Fibroblast of lung (primary cell): ENCODE results near the gene HINFP. TPM values are rescaled to one million over a fixed set of nuclear protein-coding genes. Genes with fewer than 3 reads are reported as not detected.
A peak's percentile ranks its signal among the peaks of the same experiment; 100 is the strongest.

Experiments used
- DNase-seq, 2 donors: peaks; one replicate each; pipeline versions ENCODE4 v3.0.0 to v3.0.0-alpha.2; 2010; ENCODE audit warnings: low read depth in 2 of 2
- H2AFZ ChIP-seq: 2 replicates; pipeline ENCODE4 v1.5.1; 2012; ENCODE audit warnings: low read length, control low read depth, inconsistent platforms
- H3K27ac ChIP-seq: 2 replicates; pipeline ENCODE4 v1.5.1; 2011; ENCODE audit warnings: low read length, control low read depth; ENCODE audit not compliant: insufficient read depth
- H3K27me3 ChIP-seq: 2 replicates; pipeline ENCODE4 v1.5.1; 2011; ENCODE audit warnings: mild to moderate bottlenecking, low read length; ENCODE audit not compliant: control insufficient read depth, insufficient read depth
- H3K36me3 ChIP-seq: 2 replicates; pipeline ENCODE4 v1.5.1; 2011; ENCODE audit warnings: low read length; ENCODE audit not compliant: control insufficient read depth, insufficient read depth
- H3K4me1 ChIP-seq: 2 replicates; pipeline ENCODE4 v1.5.1; 2011; ENCODE audit warnings: low read length; ENCODE audit not compliant: control insufficient read depth, insufficient read depth; ENCODE audit errors: extremely low read depth
- H3K4me2 ChIP-seq: 2 replicates; pipeline ENCODE4 v1.5.1; 2011; ENCODE audit warnings: low read length, control low read depth; ENCODE audit not compliant: insufficient read depth; ENCODE audit errors: extremely low read depth
- H3K4me3 ChIP-seq, 4 experiments: fragments of 200-600 bp in 1 of 4; sonication (generic) in 1 of 4; replicated peaks in 1 of 4; 2 replicates each; pipeline ENCODE4 v1.5.1; 2011 to 2016; ENCODE audit warnings: low read length in 4 of 4, low read depth in 3 of 4, mild to moderate bottlenecking in 3 of 4, control low read depth in 2 of 4, inconsistent platforms in 1 of 4, mixed read lengths in 1 of 4; ENCODE audit not compliant: insufficient read depth in 1 of 4; ENCODE audit errors: control extremely low read depth in 1 of 4
- H3K79me2 ChIP-seq: 2 replicates; pipeline ENCODE4 v1.5.1; 2012; ENCODE audit warnings: mild to moderate bottlenecking, low read length, inconsistent platforms; ENCODE audit not compliant: control insufficient read depth, insufficient read depth
- H3K9ac ChIP-seq: 2 replicates; pipeline ENCODE4 v1.5.1; 2011; ENCODE audit warnings: mild to moderate bottlenecking, low read length, control low read depth; ENCODE audit not compliant: insufficient read depth
- H3K9me3 ChIP-seq: 2 replicates; pipeline ENCODE4 v1.5.1; 2012; ENCODE audit warnings: low read depth, low read length; ENCODE audit not compliant: control insufficient read depth, insufficient read depth
- H4K20me1 ChIP-seq: 2 replicates; pipeline ENCODE4 v1.5.1; 2011; ENCODE audit warnings: low read length; ENCODE audit not compliant: control insufficient read depth, insufficient read depth; ENCODE audit errors: extremely low read depth
- CTCF ChIP-seq, 2 donors: IDR thresholded peaks in 1 of 2; conservative IDR thresholded peaks in 1 of 2; 1 replicate in 1 of 2; 2 replicates in 1 of 2; pipeline ENCODE4 v1.5.1; 2011 to 2012; ENCODE audit warnings: low read length in 2 of 2, control low read depth in 1 of 2, inconsistent platforms in 1 of 2, low read depth in 1 of 2, mild to moderate bottlenecking in 1 of 2
- EZH2 ChIP-seq: IDR thresholded peaks from 2 replicates; pipeline ENCODE4 v1.5.1; 2012; ENCODE audit warnings: low read length, control low read depth, mild to moderate bottlenecking; ENCODE audit errors: missing control alignments
- polyA plus RNA-seq, 2 donors: library from polyadenylated mRNA; depleted of rRNA in 1 of 2; stranded (reverse) in 1 of 2; unstranded in 1 of 2; fragments of >200 nt; gene quantifications; 2 replicates each; pipeline ENCODE4 v1.2.1, GENCODE V29; 2011 to 2012; ENCODE audit warnings: missing spikeins in 1 of 2
- total RNA-seq: library from RNA; depleted of rRNA; stranded (reverse); fragments of >200 nt; gene quantifications from 2 replicates; pipeline ENCODE4 v1.2.1, GENCODE V29; 2014

HINFP gene
- total and polyA plus RNA-seq, 2 donors (not counting 1 experiment from before 2014, with no cell fraction given), result 13.1 to 13.5 TPM

- Histone ChIP-seq H4K20me1 (no peaks in the 10 kb centered on the region), H3K27ac (peak overlapping the region; percentile 44), H3K27me3 (no peaks in the 10 kb centered on the region), H3K4me3 (peak overlapping the region; percentile 68 to 86 (median 82)), H3K36me3 (peaks cover 21% of the 10 kb centered on the region), H3K79me2 (peaks cover 34% of the 10 kb centered on the region), H2AFZ (no peak overlapping the region), H3K4me2 (peak overlapping the region; percentile 79), H3K9me3 (no peaks in the 10 kb centered on the region), H3K4me1 (peaks cover 12% of the 10 kb centered on the region), H3K9ac (no peak overlapping the region)
- peak; percentile 23 to 64 for DNase-seq
- TF ChIP-seq EZH2, result no peak
- no peak for TF ChIP-seq CTCF (conservative IDR thresholded peaks at IDR 0.05 in 1 of 2, IDR thresholded peaks at IDR 0.05 in 1 of 2; ENCODE audit: low read depth in 1 of 2, low read length in 2 of 2)
Observed at GRCh38 chr11:119092880-119093842, 28.2 kb upstream of the HINFP start.

GRCh38 chr11:119093942-119094815, 27.2 kb upstream of the HINFP start:
- Histone ChIP-seq H4K20me1 (no peaks in the 10 kb centered on the region), H3K27me3 (no peaks in the 10 kb centered on the region), H2AFZ (no peak overlapping the region), H3K9ac (peak overlapping the region; percentile 84), H3K4me1 (peaks cover 12% of the 10 kb centered on the region), H3K36me3 (peaks cover 19% of the 10 kb centered on the region), H3K4me2 (peak overlapping the region; percentile 89), H3K9me3 (no peaks in the 10 kb centered on the region), H3K79me2 (peaks cover 34% of the 10 kb centered on the region), H3K4me3 (peak overlapping the region; percentile 68 to 86 (median 82)), H3K27ac (peak overlapping the region; percentile 83)
- peak; percentile 43 to 50 for DNase-seq
- no peak for TF ChIP-seq CTCF (conservative IDR thresholded peaks at IDR 0.05 in 1 of 2, IDR thresholded peaks at IDR 0.05 in 1 of 2; ENCODE audit: low read depth in 1 of 2, low read length in 2 of 2)
- TF ChIP-seq EZH2, result no peak

GRCh38 chr11:119094816-119095065, 26.6 kb upstream of the HINFP start:
- H3K79me2 ChIP-seq, result peaks cover 36% of the 10 kb centered on the region
- peak overlapping the region; percentile 84 for H3K9ac ChIP-seq
- no peaks in the 10 kb centered on the region for H3K9me3 ChIP-seq
- TF ChIP-seq CTCF (conservative IDR thresholded peaks at IDR 0.05 in 1 of 2, IDR thresholded peaks at IDR 0.05 in 1 of 2; ENCODE audit: low read depth in 1 of 2, low read length in 2 of 2) (peak; percentile 58 to 65), EZH2 (no peak)
- H2AFZ ChIP-seq, result no peak overlapping the region
- H3K4me1 ChIP-seq, result peaks cover 12% of the 10 kb centered on the region
- peak overlapping the region; percentile 58 to 86 (median 82) for H3K4me3 ChIP-seq
- H3K4me2 ChIP-seq, result peak overlapping the region; percentile 89
- peaks cover 19% of the 10 kb centered on the region for H3K36me3 ChIP-seq
- no peaks in the 10 kb centered on the region for H3K27me3 ChIP-seq
- peak; percentile 84 to 88 for DNase-seq
- H4K20me1 ChIP-seq, result no peaks in the 10 kb centered on the region
- H3K27ac ChIP-seq, result peak overlapping the region; percentile 83
